ENCODE measurements around the gene LEMD2. TPM values are rescaled to one million over a fixed set of nuclear protein-coding genes. Genes with fewer than 3 reads are reported as not detected.

LEMD2 gene
- total RNA-seq, 2 experiments from 2014 or later, result 51.4 to 54.8 TPM

DNA sequence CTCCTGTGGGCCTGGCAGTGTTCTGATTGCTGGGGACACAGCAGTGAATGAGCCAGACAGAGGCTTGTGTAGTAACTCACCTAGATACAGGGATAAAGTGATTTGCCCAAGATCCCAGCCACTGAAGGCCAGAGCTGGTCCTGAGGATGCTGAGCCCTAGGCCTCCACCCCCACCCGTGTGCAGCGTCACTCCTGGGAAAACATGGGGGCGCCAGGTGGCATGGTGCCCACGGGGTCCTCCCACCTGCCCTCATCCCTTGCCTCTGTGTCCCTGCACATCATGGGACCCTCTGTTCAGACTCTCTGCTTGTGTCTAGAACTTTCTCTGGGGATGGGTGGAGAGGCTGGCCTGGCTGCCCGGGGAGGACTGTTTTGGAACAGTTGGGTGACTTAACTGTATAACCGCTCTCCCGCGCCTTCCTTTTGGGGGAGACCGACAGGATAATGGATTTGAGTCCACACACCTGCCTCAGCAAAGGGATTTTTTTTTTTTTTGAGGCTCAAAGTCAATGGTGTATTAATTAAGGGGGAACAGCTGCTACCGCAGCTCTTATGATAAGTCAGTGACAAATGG lies 19.6 kb downstream of the LEMD2 start:
- Mint-ChIP-seq H3K36me3 (no peaks in the 10 kb centered on the region), H3K9me3 (no peaks in the 10 kb centered on the region), H3K4me3 (no peak overlapping the region), H3K27ac (no peak overlapping the region), H3K4me1 (ENCODE audit: low read depth) (no peaks in the 10 kb centered on the region), H3K27me3 (peaks cover 2% of the 10 kb centered on the region)
- no peak for DNase-seq
- ChIA-PET CTCF (interaction anchor here (1.0 to 9.0 kb wide), 10 partner anchors 8 to 385 kb away, joined by 3 to 254 read pairs (median 4); partner anchors contain the start of gene UQCC2), POLR2A (interaction anchor here (1.5 kb wide), 1 partner anchor 258 kb away, joined by 7 read pairs; no protein-coding TSS in a partner anchor)
- intact Hi-C loops (cut with micrococcal nuclease), result no loop called here

GRCh38 chr6:33768644-33769120 lies 20.2 kb downstream of the LEMD2 start:
- H3K27me3 Mint-ChIP-seq, result peaks cover 2% of the 10 kb centered on the region
- no peak overlapping the region for H3K4me3 Mint-ChIP-seq
- intact Hi-C loops (cut with micrococcal nuclease), result loop anchor here (1.0 kb wide), 1 partner anchor 259 kb away; no protein-coding TSS in a partner anchor
- peak; percentile 85 for DNase-seq
- no peak overlapping the region for H3K27ac Mint-ChIP-seq
- H3K9me3 Mint-ChIP-seq, result no peaks in the 10 kb centered on the region
- no peaks in the 10 kb centered on the region for H3K4me1 Mint-ChIP-seq (ENCODE audit: low read depth)
- CTCF ChIA-PET, result interaction anchor here (0.8 to 9.0 kb wide), 11 partner anchors 8 to 385 kb away, joined by 3 to 254 read pairs (median 4); partner anchors contain the start of gene UQCC2
- POLR2A ChIA-PET, result no interaction called here
- H3K36me3 Mint-ChIP-seq, result no peaks in the 10 kb centered on the region

- ChIA-PET CTCF (interaction anchor here (0.7 to 9.0 kb wide), 12 partner anchors 11 to 396 kb away, joined by 3 to 254 read pairs (median 4); partner anchors contain the start of gene UQCC2), POLR2A (no interaction called here)
- Mint-ChIP-seq H3K9me3 (no peaks in the 10 kb centered on the region), H3K4me3 (no peak overlapping the region), H3K27ac (no peak overlapping the region), H3K36me3 (no peaks in the 10 kb centered on the region), H3K4me1 (ENCODE audit: low read depth) (no peaks in the 10 kb centered on the region), H3K27me3 (peaks cover 2% of the 10 kb centered on the region)
- intact Hi-C loops (cut with micrococcal nuclease), result no loop called here
- DNase-seq, result no peak
Measured at GRCh38 chr6:33766921-33767907, 21.7 kb downstream of the LEMD2 start.

DNA sequence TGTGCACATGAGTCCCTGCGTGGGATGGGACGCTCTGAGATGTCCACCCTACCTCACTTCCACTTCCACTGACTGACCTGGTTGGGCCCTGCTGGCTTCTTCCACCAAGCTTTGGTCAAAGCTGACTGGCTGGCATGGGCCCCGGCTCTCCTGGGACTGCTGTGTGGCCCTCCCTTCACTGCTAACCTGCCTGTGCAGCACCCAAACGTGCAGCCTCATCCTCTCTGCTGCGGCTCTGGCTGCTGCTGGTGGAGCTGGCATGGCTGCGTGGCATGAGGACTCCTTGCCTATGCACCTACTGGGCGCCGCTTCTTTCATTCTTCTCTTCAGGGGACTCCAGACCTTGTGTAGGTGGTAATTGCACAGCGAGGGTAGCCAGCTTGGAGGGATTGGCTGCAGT lies 23.6 kb downstream of the LEMD2 start:
- Mint-ChIP-seq H3K4me1 (ENCODE audit: low read depth) (no peaks in the 10 kb centered on the region), H3K27me3 (peaks cover 2% of the 10 kb centered on the region), H3K9me3 (no peaks in the 10 kb centered on the region), H3K27ac (no peak overlapping the region), H3K4me3 (no peak overlapping the region), H3K36me3 (no peaks in the 10 kb centered on the region)
- intact Hi-C loops (cut with micrococcal nuclease), result no loop called here
- no peak for DNase-seq
- POLR2A ChIA-PET, result no interaction called here
- CTCF ChIA-PET, result interaction anchor here (9.0 kb wide), 1 partner anchor 262 kb away, joined by 254 read pairs; no protein-coding TSS in a partner anchor

DNA sequence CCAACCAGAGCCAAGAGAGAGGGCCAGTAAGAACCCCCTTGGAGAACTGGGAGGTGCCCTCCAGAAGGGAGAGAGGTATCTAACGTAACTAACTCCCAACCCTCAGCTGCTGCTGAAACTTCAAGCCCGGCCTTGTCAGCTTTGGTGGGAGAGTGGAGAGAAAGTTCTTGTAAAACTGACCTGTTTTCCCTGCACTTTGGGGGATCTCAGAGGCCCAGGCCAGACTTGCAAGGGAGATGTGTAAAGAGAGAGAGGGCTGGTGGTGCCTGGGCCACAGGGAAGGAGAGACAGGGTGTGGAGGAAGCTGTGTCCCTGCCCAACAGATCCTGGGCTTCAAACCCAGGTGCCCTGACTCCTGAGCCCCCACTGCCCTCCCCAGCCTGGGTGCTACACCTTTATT lies 24.9 kb downstream of the LEMD2 start:
- H3K27ac Mint-ChIP-seq, result no peak overlapping the region
- no peaks in the 10 kb centered on the region for H3K36me3 Mint-ChIP-seq
- ChIA-PET CTCF (interaction anchor here (1.1 to 1.2 kb wide), 3 partner anchors 18 to 264 kb away, joined by 3 to 7 read pairs (median 3); no protein-coding TSS in a partner anchor), POLR2A (no interaction called here)
- H3K9me3 Mint-ChIP-seq, result no peaks in the 10 kb centered on the region
- H3K27me3 Mint-ChIP-seq, result peaks cover 2% of the 10 kb centered on the region
- DNase-seq, result no peak
- no peaks in the 10 kb centered on the region for H3K4me1 Mint-ChIP-seq (ENCODE audit: low read depth)
- intact Hi-C loops (cut with micrococcal nuclease), result no loop called here
- H3K4me3 Mint-ChIP-seq, result no peak overlapping the region

GRCh38 chr6:33763483-33763882 lies 25.4 kb downstream of the LEMD2 start:
- no peak overlapping the region for H3K4me3 Mint-ChIP-seq
- POLR2A ChIA-PET, result no interaction called here
- H3K9me3 Mint-ChIP-seq, result no peaks in the 10 kb centered on the region
- DNase-seq, result no peak
- H3K27ac Mint-ChIP-seq, result no peak overlapping the region
- H3K4me1 Mint-ChIP-seq (ENCODE audit: low read depth), result no peaks in the 10 kb centered on the region
- intact Hi-C loops (cut with micrococcal nuclease), result no loop called here
- CTCF ChIA-PET, result interaction anchor here (1.1 to 1.2 kb wide), 3 partner anchors 18 to 264 kb away, joined by 3 to 7 read pairs (median 3); no protein-coding TSS in a partner anchor
- no peaks in the 10 kb centered on the region for H3K36me3 Mint-ChIP-seq
- H3K27me3 Mint-ChIP-seq, result peaks cover 2% of the 10 kb centered on the region

GRCh38 chr6:33762713-33763112 lies 26.2 kb downstream of the LEMD2 start:
- CTCF ChIA-PET, result interaction anchor here (0.9 to 2.6 kb wide), 5 partner anchors 9 to 265 kb away, joined by 3 to 18 read pairs (median 4); partner anchors contain the start of gene UQCC2
- Mint-ChIP-seq H3K27me3 (peaks cover 2% of the 10 kb centered on the region), H3K4me1 (ENCODE audit: low read depth) (no peaks in the 10 kb centered on the region), H3K27ac (no peak overlapping the region), H3K36me3 (no peaks in the 10 kb centered on the region), H3K4me3 (no peak overlapping the region), H3K9me3 (no peaks in the 10 kb centered on the region)
- POLR2A ChIA-PET, result no interaction called here
- intact Hi-C loops (cut with micrococcal nuclease), result loop anchor here (1.0 kb wide), 1 partner anchor 177 kb away; no protein-coding TSS in a partner anchor
- DNase-seq, result no peak

DNA sequence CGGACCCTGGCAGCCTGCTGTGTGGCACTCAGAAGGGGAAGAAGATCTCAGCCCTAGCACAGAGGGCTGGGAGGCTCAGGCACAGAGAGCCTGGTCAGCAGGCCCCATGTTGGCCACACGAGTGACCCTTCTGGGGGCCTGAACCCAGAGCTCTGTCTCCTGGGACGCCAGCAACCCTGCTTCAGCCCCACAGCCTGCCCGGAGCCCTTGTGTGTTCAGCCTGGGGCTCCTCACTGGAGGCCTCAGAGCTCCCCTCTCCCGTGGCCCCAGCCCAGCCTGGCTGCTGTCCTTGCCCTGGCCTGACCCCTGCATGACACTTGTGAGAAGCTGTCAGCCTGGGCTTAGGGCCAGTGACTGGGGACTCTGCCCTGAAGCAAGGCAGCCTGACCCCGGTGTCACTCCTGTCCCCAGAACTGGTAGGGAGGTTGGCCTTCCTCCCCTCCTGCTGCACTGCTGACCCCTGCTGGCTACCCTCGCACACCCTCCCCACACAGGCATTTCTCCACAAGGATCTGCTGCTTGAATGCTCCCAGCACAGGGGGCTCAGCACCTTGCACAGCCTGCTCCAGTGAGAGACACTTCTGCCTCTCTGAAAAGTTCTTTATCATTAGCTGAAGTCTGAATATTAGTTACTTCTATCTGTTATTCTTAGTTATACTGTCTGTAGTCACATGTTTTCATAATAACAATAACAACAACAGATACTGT lies 26.9 kb downstream of the LEMD2 start:
- POLR2A ChIA-PET, result no interaction called here
- no peaks in the 10 kb centered on the region for H3K4me1 Mint-ChIP-seq (ENCODE audit: low read depth)

DNA sequence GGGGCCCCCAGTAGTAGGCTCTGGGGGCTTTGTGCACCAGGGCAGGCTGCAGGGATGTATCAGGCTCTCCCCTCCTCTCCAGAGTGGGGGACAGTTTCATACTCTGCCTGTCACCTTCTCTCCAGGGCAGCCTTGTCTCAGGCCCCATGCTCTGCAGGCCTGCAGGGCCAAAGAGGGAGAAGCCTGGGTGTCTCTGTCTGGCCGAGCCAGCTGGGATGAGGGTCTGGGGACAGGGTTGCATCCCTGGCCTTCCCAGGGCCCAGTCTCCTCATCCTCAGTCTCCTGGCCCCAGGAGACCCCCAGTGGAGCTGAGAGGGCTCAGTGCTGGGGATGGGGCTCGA lies 27.4 kb downstream of the LEMD2 start:
- H3K27ac Mint-ChIP-seq, result no peak overlapping the region
- peaks cover 2% of the 10 kb centered on the region for H3K27me3 Mint-ChIP-seq
- ChIA-PET CTCF (interaction anchor here (0.7 to 2.6 kb wide), 8 partner anchors 8 to 266 kb away, joined by 3 to 18 read pairs (median 4); partner anchors contain the start of gene UQCC2), POLR2A (no interaction called here)
- no peaks in the 10 kb centered on the region for H3K4me1 Mint-ChIP-seq (ENCODE audit: low read depth)
- no peaks in the 10 kb centered on the region for H3K9me3 Mint-ChIP-seq
- DNase-seq, result no peak
- no peaks in the 10 kb centered on the region for H3K36me3 Mint-ChIP-seq
- intact Hi-C loops (cut with micrococcal nuclease), result no loop called here
- H3K4me3 Mint-ChIP-seq, result no peak overlapping the region

More for the DNA sequence above, 26.9 kb downstream of the LEMD2 start:
- Mint-ChIP-seq H3K27me3 (peaks cover 2% of the 10 kb centered on the region), H3K9me3 (no peaks in the 10 kb centered on the region), H3K36me3 (no peaks in the 10 kb centered on the region), H3K27ac (no peak overlapping the region), H3K4me3 (no peak overlapping the region)
- DNase-seq, result peak; percentile 69
- CTCF ChIA-PET, result interaction anchor here (0.7 to 2.6 kb wide), 8 partner anchors 10 to 266 kb away, joined by 3 to 18 read pairs (median 4); partner anchors contain the start of gene UQCC2
- intact Hi-C loops (cut with micrococcal nuclease), result loop anchor here (1.0 kb wide), 1 partner anchor 177 kb away; no protein-coding TSS in a partner anchor

DNA sequence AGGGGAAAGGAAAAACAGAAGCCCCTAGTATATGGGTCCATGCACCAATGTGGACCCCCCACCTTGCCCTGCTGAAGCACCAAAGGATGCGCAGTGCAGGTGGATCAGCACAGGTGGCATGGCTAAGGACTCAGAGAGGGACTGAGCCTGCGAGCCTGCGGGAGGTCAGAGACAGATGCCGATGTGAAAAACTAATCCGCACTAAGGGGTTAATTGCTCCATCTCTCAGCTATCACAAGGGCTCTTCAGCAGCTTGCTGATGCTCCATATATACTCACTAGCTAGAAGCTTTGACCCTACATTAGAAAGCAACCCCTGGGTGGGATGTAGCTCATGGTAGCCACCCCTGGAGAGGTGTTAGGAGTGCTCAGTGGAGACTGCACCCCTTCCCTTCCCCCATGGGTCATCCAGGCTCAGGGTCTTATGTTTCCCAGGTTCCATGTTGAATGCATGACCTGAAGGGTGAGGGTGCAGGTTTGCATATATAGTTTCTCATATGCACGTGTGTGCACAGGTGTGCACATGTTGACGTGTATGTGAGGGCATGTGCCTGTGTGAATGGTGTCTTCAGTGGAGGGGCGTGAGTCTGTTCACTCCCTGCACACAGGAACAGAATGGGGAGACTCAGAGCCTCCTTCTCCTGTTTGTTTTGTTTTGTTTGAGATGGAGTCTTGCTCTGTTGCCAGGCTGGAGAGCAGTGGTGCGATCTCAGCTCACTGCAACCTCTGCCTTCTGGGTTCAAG lies 28.9 kb downstream of the LEMD2 start:
- intact Hi-C loops (cut with micrococcal nuclease), result no loop called here
- no peak for DNase-seq
- ChIA-PET CTCF (interaction anchor here (0.6 to 3.2 kb wide), 7 partner anchors 8 to 294 kb away, joined by 3 to 15 read pairs (median 3); no protein-coding TSS in a partner anchor), POLR2A (no interaction called here)
- Mint-ChIP-seq H3K4me1 (ENCODE audit: low read depth) (no peaks in the 10 kb centered on the region), H3K9me3 (no peaks in the 10 kb centered on the region), H3K27me3 (peaks cover 2% of the 10 kb centered on the region), H3K27ac (no peak overlapping the region), H3K4me3 (no peak overlapping the region), H3K36me3 (no peaks in the 10 kb centered on the region)

DNA sequence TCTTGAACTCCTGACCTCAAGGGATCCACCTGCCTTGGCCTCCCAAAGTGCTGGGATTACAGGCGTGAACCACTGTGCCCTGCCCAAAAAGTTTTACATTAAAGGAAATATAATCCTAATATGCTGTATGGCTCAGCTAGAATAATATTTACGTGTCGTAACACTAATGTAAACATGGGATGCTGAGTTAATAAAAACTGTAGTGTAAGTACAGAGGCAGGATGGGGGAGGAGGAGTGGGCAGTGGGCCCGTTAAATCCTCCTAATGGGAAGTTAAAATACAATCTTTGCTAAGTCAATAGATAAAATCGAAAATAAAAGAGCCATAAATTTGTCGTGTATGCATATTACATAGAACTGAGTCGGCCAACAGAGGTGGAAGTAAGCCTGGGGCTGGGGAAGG lies 30.1 kb downstream of the LEMD2 start:
- intact Hi-C loops (cut with micrococcal nuclease), result no loop called here
- H3K27ac Mint-ChIP-seq, result no peak overlapping the region
- H3K36me3 Mint-ChIP-seq, result no peaks in the 10 kb centered on the region
- H3K27me3 Mint-ChIP-seq, result no peaks in the 10 kb centered on the region
- POLR2A ChIA-PET, result no interaction called here
- no peak for DNase-seq
- no peaks in the 10 kb centered on the region for H3K4me1 Mint-ChIP-seq (ENCODE audit: low read depth)
- H3K9me3 Mint-ChIP-seq, result no peaks in the 10 kb centered on the region
- CTCF ChIA-PET, result interaction anchor here (1.2 to 3.2 kb wide), 2 partner anchors 13 kb away, joined by 3 to 15 read pairs; no protein-coding TSS in a partner anchor
- no peak overlapping the region for H3K4me3 Mint-ChIP-seq

Measured in activated CD4-positive, alpha-beta memory T cell treated with anti-CD3 and anti-CD28 coated beads for 36 hours (primary cell).